ENCODE results near the gene CCDC159.
"Not testable (repeated sequence)": the region's sequence is repeated elsewhere in the genome, so short reads cannot be mapped to it uniquely, and the experiment has no call there.

The CCDC159 gene

DNA sequence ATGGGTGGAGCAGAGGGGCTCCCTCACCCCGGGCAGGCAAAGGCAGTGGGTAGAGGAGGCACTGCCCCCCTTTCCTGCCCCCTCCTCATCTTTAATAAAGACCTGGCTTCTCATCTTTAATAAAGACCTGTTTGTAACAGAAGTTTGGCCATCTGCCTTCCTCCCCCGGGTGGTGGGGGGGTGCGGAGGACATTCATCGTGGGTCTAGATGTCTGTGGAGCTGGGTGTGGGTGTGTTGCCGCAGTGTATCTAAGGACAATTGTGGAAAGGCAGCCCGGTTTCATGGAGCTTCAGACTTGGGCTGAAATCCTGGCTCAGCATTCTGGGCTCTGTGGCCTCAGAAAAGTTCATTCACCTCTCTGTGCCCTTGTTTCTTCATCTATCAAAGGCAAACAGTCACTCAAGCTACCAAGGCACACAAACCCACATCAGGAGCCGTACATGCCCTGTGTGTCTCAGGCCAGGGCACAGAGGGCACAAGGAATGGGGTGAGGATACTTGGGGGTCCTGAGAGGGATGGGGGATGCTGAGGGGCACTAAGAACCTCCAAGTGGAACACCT, 19.3 kb downstream of the CCDC159 start:
- DNase-seq (ENCODE audit: low spot score), result no peak

DNA sequence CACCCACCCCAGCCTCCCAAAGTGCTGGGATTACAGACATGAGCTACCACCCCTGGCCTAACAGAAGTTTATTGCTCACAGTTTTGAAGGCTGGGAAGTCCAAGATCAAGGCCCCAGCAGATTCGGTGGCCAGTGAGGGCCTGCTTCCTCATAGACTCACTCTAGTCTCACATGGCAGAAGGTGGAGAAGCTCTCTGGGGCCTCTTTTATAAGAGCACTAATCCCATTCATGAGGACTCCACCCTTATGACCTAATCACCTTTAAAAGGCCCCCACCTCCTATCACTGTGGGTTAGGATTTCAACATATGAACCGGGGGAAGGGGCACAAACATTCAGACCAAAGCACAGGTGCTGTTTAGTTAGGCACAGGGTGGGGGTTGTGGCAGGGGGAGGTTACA, 21.2 kb downstream of the CCDC159 start:
- DNase-seq (ENCODE audit: low spot score), result no peak

DNA sequence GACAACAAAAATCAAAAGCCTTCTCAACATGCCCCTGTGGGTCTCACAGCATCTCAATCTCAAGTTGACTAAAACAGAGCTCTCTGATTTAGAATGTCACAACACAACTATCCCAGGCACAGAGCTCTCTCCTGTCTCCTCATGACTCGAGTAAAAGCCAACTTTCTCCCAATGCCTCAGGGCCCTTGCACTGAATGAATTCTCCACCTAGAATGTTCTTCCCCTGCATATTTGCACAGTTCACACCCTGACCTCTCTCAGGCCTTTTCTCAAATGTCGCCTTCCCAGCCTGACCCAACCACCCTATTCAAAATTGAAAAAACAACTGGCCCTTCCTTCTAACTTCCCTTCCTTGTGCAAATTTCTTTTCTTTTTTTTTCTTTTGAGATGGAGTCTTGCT, 24.4 kb downstream of the CCDC159 start:
- no peak for DNase-seq (ENCODE audit: low spot score)

DNA sequence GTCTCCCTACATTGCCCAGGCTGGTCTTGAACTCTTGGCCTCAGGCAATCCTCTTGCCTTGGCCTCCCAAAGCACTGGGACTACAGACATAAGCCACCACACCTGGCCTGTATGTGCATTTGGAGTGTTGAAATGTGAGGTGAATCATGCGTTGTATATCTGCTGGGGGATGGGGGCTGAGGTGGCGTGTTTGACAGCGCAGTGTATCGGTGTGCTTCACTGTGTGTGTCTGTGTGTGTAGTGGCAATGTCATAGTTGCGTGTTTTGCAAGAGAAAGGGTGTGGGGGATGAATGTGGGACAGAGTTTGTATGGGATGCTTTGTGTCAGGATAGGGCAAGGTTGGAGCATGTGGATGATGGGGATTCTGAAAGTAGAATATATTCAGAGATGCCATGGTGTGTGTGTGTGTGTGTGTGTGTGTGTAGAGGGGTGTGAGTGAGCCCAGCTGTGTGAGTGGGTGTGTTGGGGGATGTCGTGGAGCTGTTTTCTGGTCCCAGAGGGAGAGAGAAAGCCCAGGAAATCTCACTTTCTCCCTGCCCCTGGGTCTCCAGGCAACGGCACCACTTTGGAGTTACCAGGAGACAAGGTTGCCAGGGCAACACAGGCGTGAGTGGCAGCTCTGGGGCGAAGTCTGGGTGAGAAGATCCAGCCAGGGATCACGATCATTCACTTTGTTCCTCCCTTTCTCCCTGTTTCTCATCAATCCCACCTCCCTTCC, 27.0 kb downstream of the CCDC159 start:
- DNase-seq (ENCODE audit: low spot score), result no peak

DNA sequence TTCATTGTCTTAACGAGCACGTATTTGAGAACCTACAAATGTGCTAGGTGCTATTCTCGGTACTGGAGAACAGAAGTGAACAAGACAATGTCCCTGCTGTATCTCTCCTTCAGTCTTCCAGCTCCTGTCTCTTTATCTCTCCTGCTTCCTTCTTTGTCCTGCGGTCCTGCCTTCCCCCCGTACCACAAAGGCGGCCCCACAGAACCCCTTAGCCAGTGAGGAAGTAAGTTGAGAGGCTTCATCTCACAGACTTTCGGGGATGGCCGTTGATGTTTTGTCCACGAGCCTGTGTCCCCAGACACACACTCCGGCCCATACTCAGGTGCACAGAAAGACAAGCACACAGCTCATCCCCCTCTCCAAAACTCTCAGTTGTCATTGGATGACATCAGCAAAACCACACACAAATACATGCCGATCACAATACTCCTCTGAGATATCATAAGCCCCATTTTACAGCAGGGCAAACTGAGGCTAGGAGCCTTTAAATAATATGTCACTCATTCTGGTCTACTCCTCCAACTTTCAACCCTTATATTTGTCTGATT, 27.6 kb downstream of the CCDC159 start:
- DNase-seq (ENCODE audit: low spot score), result no peak

DNA sequence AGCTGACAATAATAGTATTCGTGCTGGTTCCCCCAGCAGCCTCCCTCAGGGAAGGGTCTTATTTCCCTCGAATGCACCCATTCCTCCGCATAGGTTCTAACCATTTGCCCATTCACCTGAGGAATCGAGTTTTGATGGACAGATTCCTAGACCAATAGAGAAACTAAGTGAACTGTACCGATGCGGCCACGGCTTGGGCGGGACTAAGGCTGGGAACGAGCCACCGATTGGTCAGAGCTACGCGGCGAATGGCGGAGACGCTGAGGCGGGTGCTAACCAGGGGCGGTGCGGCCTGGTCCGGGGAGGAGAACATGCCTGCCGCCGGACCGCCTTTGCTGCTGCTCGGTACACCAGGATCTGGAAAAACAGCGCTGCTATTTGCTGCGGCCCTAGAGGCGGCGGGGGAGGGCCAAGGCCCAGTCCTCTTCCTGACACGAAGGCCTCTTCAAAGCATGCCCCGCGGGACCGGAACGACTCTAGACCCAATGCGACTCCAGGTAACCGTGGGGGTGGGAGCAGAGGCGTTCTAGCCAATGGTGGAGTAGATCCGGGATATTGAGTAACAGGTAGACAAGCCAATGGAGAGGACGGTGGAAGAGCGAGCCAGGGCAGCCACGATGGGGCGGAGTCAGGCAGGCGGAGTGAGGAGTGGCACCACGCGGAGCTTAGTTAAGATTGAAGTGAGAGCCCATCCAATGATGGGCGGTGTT, 28.3 kb downstream of the CCDC159 start, which contains the start of gene SWSAP1:
Gene SWSAP1 (plus strand): TSS at position 234 of the 710 bp plus-strand sequence. CDS start 15 bp downstream, at position 249.
- peak; percentile 99 for DNase-seq (ENCODE audit: low spot score)

DNA sequence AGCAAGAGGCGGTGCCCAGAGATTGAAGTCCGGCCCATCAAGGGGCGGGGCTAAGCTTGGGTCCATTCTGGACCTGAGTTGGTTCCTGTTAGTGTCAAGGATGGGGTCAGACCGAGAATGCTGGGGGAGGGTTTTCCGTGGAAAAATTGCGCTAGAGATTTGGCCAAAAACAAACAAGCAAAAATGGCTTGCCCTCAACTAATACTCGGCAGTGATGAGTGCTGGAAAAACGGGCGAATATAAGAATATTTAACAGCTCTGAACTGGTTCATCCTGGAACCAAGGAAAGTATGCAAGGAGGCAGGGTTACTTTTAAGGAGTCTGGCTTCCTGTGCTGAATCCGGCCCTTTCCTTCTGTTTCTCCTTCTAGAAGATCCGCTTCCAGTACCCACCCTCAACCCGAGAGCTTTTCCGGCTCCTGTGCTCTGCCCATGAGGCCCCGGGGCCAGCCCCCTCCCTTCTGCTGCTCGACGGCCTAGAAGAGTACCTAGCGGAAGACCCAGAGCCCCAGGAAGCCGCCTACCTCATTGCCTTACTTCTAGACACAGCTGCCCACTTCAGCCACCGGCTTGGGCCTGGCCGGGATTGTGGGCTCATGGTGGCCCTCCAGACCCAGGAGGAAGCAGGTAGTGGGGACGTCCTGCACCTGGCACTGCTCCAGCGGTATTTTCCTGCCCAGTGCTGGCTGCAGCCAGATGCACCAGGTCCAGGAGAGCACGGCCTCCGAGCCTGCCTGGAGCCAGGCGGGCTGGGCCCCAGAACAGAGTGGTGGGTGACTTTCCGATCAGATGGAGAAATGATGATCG, 29.0 kb downstream of the CCDC159 start:
- DNase-seq (ENCODE audit: low spot score), result no peak

DNA sequence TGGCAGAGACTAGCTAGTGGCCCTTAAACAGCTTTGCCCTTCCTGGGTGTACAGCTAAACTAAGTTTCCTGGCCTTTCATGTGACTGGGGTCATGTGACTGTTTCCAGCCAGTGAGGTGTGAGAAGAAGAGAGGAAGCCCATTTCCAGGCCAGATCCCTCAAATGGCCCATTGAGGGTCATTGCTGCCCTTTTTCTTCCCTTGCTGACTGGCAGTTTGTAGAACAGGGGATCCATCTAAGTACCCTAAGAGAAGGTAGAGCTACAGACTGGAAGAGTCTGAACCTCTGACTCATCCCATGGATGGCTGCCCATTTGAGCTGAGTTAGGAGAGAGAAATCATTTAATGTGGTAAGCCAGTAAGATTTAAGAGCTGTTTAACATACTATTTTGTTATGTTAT, 30.9 kb downstream of the CCDC159 start:
- peak; percentile 63 for DNase-seq (ENCODE audit: low spot score)

DNA sequence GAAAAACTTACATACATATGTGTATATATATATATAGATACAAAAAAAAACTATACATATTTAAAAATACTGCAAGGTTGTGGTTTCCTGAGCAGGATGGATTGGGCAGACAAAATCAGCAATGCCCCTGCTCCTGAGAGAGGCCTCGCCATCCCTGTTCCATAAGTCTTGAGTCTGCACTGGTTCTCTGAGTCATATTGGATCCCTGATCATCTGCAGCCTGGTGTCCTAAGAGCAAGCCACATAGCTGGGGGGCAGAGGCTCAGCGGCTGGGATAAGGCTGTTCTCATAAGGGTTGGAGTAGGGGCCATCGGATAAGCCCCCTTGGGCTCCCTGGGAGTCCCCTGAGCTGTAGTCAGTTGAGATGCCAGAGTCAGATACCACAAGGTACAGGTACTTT, 31.4 kb downstream of the CCDC159 start:
- no peak for DNase-seq (ENCODE audit: low spot score)

DNA sequence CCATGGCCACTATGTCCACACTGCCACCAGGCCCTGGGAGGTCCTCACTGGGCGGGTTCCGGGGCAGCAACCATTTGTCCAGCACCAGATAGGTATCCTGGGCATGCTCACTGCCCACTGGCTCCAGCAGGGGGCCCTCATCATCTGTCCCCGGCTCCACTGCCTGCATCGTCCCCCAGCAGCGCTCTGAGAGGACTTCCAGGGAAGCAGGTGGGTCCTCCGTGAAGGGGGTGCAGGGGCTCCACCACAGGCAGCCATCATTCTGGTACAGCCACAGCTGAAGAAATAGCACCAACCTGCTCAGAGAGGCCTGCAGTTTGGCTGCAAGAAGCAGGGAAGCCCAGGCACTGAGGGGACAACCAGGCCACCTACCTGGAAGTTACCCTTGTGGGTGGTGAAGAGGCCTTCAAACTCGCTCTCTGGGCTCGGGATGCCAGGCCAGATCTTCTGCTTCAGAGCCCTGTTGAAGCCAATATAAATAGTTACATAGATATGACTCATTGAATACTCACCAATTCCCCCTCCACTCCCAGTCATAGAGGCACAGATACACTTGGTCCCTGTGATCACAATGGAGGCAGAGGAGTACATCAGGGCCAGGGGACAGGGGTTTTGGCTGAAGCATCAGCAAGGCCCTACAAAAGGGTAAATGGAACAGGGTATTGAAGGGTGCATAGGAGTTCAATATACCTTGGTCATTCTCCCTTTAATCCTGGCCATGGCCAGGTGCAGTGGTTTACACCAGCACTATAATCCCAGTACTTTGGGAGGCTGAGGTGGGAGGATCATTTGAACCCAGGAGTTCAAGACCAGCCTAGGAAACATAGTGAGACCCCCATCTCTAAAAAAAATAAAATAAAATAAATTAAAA, 32.2 kb downstream of the CCDC159 start:
- DNase-seq (ENCODE audit: low spot score), result peak; percentile 81

DNA sequence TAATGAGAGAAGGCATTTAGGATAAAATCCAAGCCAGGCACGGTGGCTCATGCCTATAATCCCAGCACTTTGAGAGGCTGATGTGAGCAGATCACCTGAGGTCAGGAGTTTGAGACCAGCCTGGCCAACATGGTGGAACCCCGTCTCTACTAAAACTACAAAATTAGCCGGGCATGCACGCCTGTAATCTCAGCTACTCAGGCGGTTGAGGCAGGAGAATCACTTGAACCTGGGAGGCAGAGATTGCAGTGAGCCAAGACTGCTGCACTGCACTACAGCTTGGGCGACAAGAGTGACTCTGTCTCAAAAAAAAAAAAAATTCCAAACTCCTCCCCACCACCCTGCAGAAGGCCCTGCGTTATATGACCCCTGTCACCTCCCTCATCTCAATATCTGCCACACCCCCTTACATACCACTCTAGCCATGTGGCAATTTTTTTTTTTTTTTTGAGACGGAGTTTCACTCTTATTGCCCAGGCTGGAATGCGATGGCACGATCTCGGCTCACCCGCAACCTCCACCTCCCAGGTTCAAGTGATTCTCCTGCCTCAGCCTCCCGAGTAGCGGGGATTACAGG, 33.0 kb downstream of the CCDC159 start:
- not testable (repeated sequence) for DNase-seq (ENCODE audit: low spot score)

DNA sequence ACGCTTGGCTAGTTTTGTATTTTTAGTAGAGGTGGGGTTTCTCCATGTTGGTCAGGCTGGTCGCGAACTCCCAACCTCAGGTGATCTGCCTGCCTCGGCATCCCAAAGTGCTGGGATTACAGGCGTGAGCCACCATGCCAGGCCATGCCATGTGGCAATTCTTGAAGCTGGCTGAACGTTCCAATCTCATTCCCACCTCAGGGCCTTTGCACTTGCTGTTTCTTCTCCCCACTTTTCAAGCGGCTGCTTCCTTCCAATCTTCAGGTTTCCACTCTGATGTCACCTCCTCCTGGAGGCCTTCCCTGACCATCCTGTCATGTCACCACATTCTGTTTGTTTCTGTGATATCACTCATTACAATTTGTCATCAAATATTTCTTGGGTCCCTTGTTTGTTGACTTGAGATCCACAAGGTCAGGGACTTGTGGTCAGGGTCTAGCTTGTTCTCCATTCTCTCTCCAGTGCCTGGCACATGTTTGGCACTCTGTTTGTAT, 33.6 kb downstream of the CCDC159 start:
- no peak for DNase-seq (ENCODE audit: low spot score)

DNA sequence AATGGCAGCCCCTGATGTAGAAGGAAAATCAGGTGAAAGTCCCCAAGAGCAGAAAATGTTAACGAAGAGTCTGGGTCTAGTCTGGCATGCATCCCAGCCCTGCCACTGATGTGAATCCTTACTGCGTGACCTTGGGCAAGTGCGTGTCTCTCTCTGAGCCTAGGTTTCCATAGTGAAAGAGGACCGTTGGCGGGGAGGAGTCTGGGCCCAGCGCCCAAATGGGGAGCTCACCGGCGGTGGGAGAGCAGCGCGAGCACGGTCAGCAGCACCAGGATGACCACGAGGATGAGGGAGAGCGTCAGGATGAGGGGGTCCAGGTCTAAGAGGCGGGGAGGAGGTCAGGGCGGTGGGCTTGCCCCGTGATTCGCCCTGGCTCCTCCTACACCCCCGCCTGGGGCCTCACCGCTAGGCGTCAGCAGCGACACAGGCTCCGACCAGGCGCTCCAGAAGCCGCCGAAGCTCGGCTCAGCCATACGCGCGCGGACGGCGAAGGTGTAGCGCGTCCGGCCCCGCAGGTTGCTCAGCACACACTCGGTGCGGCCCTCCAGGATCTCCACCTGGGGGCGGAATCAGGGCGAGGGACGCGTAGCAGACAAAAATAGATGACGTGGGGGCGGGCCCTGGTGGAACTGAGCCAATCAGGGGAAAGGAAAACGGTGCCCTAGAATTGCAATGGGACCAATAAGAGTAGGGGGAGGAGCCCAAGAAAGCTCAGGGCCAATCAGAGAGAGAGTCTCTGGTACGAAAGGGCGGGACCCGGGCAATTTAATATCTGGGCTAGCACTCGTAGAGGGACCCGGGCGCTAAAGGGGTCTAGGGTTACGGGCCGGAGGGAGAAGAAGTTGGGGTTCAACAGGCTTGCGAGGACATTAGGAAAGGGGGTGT, 34.6 kb downstream of the CCDC159 start:
- DNase-seq (ENCODE audit: low spot score), result peak; percentile 98

DNA sequence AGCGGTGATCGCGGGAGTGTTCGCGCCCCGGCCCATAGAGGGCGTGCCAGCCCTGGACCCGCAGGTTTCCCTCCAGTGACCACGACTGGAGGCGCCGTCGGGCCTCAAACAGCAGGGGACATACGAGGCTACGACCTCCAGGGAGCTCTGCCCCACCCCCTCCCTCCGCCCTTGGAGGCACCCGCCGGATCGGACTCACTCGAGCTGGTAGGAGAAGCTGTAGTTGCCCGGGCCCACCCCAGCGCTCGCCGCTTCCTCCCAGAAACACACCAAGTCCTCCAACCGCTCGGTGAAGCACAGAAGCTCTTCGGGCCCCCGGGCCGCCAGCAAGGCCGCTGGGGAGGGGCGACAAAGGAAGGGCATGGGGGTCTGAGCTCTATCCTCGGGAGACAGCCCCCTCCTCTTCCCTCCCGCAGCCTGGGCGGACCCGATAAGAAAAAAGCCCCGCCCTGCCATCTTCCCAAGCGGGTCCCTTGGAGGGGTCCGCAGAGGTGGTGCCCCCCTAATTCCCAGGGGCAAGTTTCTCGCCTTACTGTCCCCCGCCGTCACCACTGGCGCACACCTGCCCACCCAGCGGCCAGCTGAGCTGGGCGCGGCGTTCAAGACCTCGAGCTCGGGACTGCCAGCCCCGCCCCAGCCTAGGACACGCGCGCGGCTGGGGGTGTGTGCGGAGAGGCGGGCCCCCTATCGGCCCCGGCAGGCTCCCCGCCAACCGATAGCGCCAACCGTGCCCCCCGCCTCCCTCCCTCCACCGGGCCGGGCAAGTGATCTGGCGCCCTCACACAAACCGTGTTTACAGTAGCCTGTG, 36.8 kb downstream of the CCDC159 start:
- peak; percentile 68 for DNase-seq (ENCODE audit: low spot score)

DNA sequence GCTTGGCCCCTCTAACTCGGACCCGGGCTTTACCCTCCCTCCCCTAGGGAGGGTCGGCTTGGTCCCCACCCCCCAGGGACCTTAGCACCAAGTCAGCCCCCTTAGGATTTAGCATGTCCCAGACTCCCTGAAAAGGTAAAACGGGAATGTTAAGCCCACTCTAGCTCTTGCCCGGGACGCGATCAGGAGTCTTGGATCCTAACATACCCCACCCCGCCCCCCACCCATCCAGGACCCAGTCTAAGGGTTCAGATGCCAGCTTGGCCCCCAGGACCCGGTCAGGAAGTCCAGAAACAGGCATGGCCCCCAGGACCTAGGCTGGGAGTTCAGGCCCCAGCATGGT, 37.4 kb downstream of the CCDC159 start:
- no peak for DNase-seq (ENCODE audit: low spot score)

DNA sequence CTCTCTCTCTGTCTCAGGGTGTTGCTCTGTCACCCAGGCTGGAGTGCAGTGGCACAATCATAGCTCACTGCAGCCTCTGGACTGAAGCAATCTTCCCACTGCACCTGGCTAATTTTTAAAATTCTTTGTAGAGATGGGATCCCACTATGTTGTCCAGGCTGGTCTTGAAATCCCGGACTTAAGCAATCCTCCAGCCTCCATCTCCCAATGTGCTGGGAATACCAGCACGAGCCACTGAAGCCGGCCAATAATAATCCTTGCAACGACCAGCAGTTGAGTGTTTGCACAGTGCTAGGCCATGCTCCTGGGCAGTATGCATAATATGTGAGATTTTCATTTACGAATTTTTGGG, 38.4 kb downstream of the CCDC159 start:
- DNase-seq (ENCODE audit: low spot score), result no peak

DNA sequence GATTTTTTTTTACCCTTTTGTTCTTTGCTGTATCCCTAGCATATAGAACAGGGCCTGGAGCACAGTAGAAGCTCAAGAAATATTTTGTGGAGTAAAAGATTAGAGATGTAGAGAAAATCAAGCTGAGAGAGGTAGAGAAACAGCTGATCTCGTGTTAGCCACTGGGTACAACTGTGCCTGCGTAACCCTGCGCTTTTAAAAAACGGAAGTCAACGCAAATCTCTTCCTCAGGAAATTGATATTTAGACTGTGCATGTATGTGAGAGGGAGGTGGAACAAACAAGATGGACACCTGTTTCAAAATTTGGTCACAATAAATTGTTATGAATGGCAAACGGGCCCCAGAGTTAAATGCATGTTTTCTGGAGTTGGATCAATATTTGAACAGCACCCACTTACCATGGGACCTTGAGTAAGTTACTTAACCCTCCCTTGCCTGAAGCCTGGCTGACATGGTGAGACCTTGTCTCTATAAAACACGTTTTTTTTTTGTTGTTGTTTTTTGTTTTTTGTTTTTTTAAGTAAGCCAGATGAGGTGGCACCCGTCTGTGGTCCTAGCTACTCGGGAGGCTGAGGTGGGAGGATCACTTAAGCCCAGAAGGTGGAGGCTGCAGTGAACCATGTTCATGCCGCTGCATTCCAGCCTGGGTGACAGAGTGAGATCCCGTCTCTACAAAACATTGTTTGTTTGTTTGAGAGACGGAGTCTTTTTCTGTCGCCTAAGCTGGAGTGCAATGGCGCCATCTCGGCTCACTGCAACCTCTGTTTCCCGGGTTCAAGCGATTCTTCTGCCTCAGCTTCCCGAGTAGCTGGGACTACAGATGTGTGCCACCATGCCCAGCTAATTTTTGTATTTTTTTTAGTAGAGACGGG, 41.1 kb downstream of the CCDC159 start:
- no peak for DNase-seq (ENCODE audit: low spot score)

DNA sequence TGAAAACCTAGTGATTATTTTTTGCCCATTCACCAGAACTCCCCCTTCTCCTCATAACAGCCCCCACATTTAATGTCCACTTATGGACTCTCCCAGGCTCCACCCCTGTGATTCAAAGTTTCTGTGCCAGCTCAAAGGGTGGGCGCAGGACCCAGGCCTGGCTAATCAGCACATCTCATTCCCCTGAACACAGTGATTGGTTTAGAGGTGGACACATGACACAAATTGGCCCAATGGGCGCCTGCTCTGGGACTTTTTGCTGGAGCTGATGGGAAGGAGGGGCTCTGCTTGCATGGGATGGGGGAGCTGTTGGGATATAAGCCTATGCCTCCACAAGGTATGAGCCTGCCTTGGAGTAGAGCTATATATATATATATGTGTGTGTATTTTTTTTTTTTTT, 44.0 kb downstream of the CCDC159 start:
- DNase-seq (ENCODE audit: low spot score), result no peak

All from AG08396 (cell line).